K562 (cell line): ENCODE data around the gene C21orf58. TPM values are rescaled to one million over a fixed set of nuclear protein-coding genes. Genes with fewer than 3 reads are reported as not detected.

Experiments used
- HMG20A ChIP-seq: fragments of 450-650 bp; formaldehyde crosslinking; conservative IDR thresholded peaks from 2 replicates; pipeline ENCODE4 v1.4.0; 2020; ENCODE audit warnings: mild to moderate bottlenecking, mixed read lengths
- ILF3 ChIP-seq: fragments of 450-650 bp; IDR thresholded peaks from 2 replicates; pipeline ENCODE4 v1.6.1; 2018; ENCODE audit warnings: antibody characterized with exemption, mild to moderate bottlenecking, moderate library complexity, borderline replicate concordance
- JUND ChIP-seq, 2 experiments: IDR thresholded peaks; 2 replicates in 1 of 2; 3 replicates in 1 of 2; pipeline ENCODE4 v1.6.1; 2011; ENCODE audit warnings: borderline replicate concordance in 2 of 2, low read depth in 2 of 2, low read length in 2 of 2, improper control_type of control experiment in 1 of 2, missing biosample characterization in 1 of 2, missing genetic modification characterization in 1 of 2, missing genetic modification reagents in 1 of 2
- LCOR ChIP-seq: sonication (generic); formaldehyde crosslinking; IDR thresholded peaks from 2 replicates; pipeline ENCODE4 v1.8.0; 2022; ENCODE audit warnings: mild to moderate bottlenecking, missing genetic modification reagents
- MLLT1 ChIP-seq, 2 experiments: fragments of 450-650 bp; IDR thresholded peaks; 2 replicates each; pipeline ENCODE4 v1.6.1; 2016
- NR2C2 ChIP-seq, 2 experiments: fragments of 200-800 bp in 1 of 2; sonication (Bioruptor generic) in 1 of 2; sonication (generic) in 1 of 2; formaldehyde crosslinking in 1 of 2; IDR thresholded peaks; 2 replicates each; pipeline versions ENCODE4 v1.6.1 to v1.8.0; 2016 to 2022; ENCODE audit warnings: mild to moderate bottlenecking in 1 of 2, missing compliant biosample characterization in 1 of 2, missing genetic modification characterization in 1 of 2, missing genetic modification reagents in 1 of 2
- PHB ChIP-seq: fragments of 250-450 bp; sonication (Bioruptor Pico); IDR thresholded peaks from 2 replicates; pipeline ENCODE4 v1.5.0; 2021
- PHF21A ChIP-seq: fragments of 450-650 bp; IDR thresholded peaks from 2 replicates; pipeline ENCODE4 v1.6.1; 2017; ENCODE audit warnings: low read depth, borderline replicate concordance
- PPARD ChIP-seq: fragments of 250-450 bp; sonication (Bioruptor Pico); IDR thresholded peaks from 2 replicates; pipeline ENCODE4 v1.8.0; 2022; ENCODE audit warnings: inconsistent platforms, mild to moderate bottlenecking, moderate library complexity
- SMARCA5 ChIP-seq: fragments of 450-650 bp; IDR thresholded peaks from 2 replicates; pipeline ENCODE4 v1.6.1; 2016
- TAF9B ChIP-seq: fragments of 450-650 bp; IDR thresholded peaks from 2 replicates; pipeline ENCODE4 v1.6.1; 2018; ENCODE audit warnings: mild to moderate bottlenecking; ENCODE audit not compliant: partially characterized antibody
- TCF7L2 ChIP-seq: fragments of 150-350 bp; IDR thresholded peaks from 2 replicates; pipeline ENCODE4 v1.6.1; 2016; ENCODE audit warnings: low read depth, mild to moderate bottlenecking, low read length, moderate library complexity
- THRAP3 ChIP-seq: fragments of 450-650 bp; IDR thresholded peaks from 2 replicates; pipeline ENCODE4 v1.6.1; 2016; ENCODE audit warnings: mild to moderate bottlenecking, inconsistent platforms, borderline replicate concordance
- ZNF639 ChIP-seq, 2 experiments: fragments of 200-800 bp in 1 of 2; sonication (Bioruptor generic) in 1 of 2; sonication (generic) in 1 of 2; formaldehyde crosslinking in 1 of 2; IDR thresholded peaks in 1 of 2; conservative IDR thresholded peaks in 1 of 2; 2 replicates each; pipeline versions ENCODE4 v1.5.0 to v1.6.1; 2016 to 2020; ENCODE audit warnings: missing compliant biosample characterization in 1 of 2, missing genetic modification characterization in 1 of 2, missing genetic modification reagents in 1 of 2
- polyA plus RNA-seq, 8 experiments: library from polyadenylated mRNA; depleted of rRNA in 4 of 8; stranded (reverse) in 5 of 8; unstranded in 3 of 8; fragments of >200 nt; fragmentation: Nextera tagmentation in 2 of 8; fragmentation: Illumina TruSeq in 1 of 8; extraction: Ambion mirVana in 2 of 8; extraction: Trizol in 1 of 8; gene quantifications; 2 replicates each; pipeline versions ENCODE4 v1.2.1 to v1.2.3, GENCODE V29; 2011 to 2014; ENCODE audit warnings: inconsistent platforms in 1 of 8, missing spikeins in 1 of 8
- total RNA-seq, 7 experiments: library from RNA; depleted of rRNA in 6 of 7; stranded (reverse); fragments of >200 nt in 6 of 7; fragmentation: Illumina TruSeq in 2 of 7; extraction: Trizol in 2 of 7; gene quantifications; 2 replicates each; pipeline versions ENCODE4 v1.2.1 to v1.2.3, GENCODE V29; 2011 to 2021; ENCODE audit warnings: low replicate concordance in 1 of 7
- TF ChIP-seq, protein P1 (sequence below), 3 experiments: fragments of 200-800 bp in 1 of 3; fragments of 250-450 bp in 1 of 3; fragments of 450-650 bp in 1 of 3; sonication (Bioruptor Pico) in 1 of 3; sonication (Bioruptor generic) in 1 of 3; formaldehyde crosslinking in 1 of 3; IDR thresholded peaks; 2 replicates each; pipeline versions ENCODE4 v1.6.1 to v1.8.0; 2016 to 2022; ENCODE audit warnings: mild to moderate bottlenecking in 2 of 3, missing genetic modification characterization in 2 of 3, missing compliant biosample characterization in 1 of 3, moderate library complexity in 1 of 3

Gene C21orf58
- total and polyA plus RNA-seq, 9 of the 15 experiments (the other 6 are each of a cell fraction or from before 2014, with no cell fraction given): 1.2 to 30.5 (median 12.4) TPM

DNA sequence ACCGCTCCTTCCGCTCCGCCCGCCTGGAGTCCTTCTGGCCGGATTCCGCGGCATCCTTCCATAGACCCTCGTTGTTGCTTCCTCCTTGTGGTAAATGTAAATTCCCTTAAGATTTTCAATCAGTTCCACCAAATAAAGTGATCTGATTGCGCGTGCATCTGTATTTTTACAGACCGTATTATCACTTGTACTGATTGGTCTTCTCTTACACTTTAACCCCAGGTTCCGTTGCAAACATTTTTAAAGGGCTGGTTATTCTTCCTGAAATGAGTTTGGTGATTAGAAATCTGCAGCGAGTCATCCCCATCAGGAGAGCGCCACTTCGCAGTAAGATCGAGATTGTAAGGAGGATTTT lies 37.0 kb downstream of the C21orf58 start (continued):
- TF ChIP-seq, protein P1, sequence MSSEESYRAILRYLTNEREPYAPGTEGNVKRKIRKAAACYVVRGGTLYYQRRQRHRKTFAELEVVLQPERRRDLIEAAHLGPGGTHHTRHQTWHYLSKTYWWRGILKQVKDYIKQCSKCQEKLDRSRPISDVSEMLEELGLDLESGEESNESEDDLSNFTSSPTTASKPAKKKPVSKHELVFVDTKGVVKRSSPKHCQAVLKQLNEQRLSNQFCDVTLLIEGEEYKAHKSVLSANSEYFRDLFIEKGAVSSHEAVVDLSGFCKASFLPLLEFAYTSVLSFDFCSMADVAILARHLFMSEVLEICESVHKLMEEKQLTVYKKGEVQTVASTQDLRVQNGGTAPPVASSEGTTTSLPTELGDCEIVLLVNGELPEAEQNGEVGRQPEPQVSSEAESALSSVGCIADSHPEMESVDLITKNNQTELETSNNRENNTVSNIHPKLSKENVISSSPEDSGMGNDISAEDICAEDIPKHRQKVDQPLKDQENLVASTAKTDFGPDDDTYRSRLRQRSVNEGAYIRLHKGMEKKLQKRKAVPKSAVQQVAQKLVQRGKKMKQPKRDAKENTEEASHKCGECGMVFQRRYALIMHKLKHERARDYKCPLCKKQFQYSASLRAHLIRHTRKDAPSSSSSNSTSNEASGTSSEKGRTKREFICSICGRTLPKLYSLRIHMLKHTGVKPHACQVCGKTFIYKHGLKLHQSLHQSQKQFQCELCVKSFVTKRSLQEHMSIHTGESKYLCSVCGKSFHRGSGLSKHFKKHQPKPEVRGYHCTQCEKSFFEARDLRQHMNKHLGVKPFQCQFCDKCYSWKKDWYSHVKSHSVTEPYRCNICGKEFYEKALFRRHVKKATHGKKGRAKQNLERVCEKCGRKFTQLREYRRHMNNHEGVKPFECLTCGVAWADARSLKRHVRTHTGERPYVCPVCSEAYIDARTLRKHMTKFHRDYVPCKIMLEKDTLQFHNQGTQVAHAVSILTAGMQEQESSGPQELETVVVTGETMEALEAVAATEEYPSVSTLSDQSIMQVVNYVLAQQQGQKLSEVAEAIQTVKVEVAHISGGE (CRISPR knock-in tag; IDR thresholded peaks at IDR 0.05): peak in 1 of 3 experiments; percentile 96; a peak in 1 of 6 replicates
- TF ChIP-seq TCF7L2: no peak
- no peak for TF ChIP-seq PHB (CRISPR knock-in tag)
- TF ChIP-seq ILF3: peak; percentile 82; the same call in 1 of the 2 replicates
- no peak for TF ChIP-seq HMG20A (CRISPR knock-in tag)
- no peak for TF ChIP-seq PPARD (CRISPR knock-in tag)
- peak; percentile 80 for TF ChIP-seq PHF21A
- no peak for TF ChIP-seq JUND (IDR thresholded peaks at IDR 0.05; ENCODE audit: borderline replicate concordance, low read depth, low read length)
- TF ChIP-seq JUND (tag; IDR thresholded peaks at IDR 0.05; ENCODE audit: borderline replicate concordance, low read depth, low read length): no peak
- TF ChIP-seq SMARCA5: 0 out of 2 replicates have a peak, but pooled peaks have one; percentile 44
- TF ChIP-seq NR2C2 (CRISPR knock-in tag; IDR thresholded peaks at IDR 0.05): no peak
- TF ChIP-seq NR2C2 (tag; IDR thresholded peaks at IDR 0.05): peak; percentile 83; the same call in 1 of the 2 replicates
- TF ChIP-seq THRAP3: 0 out of 2 replicates have a peak, but pooled peaks have one; percentile 89
- peak; percentile 9 for TF ChIP-seq TAF9B
- TF ChIP-seq ZNF639 (CRISPR knock-in tag; conservative IDR thresholded peaks at IDR 0.05 in 1 of 2, IDR thresholded peaks at IDR 0.05 in 1 of 2): peak in 1 of 2 experiments; percentile 7; a peak in 1 of 4 replicates
- no peak for TF ChIP-seq LCOR (CRISPR knock-in tag)
- TF ChIP-seq MLLT1 (IDR thresholded peaks at IDR 0.05): peak in 1 of 2 experiments; percentile 66; a peak in 2 of 4 replicates
